H1 (cell line): ENCODE measurements around the gene SCN8A. TPM values are rescaled to one million over a fixed set of nuclear protein-coding genes. Genes with fewer than 3 reads are reported as not detected.

ENCODE experiments used
- CBX8 ChIP-seq: fragments of 300-800, 300-1000 bp; sonication (generic); IDR thresholded peaks from 2 replicates; pipeline ENCODE4 v1.7.1; 2016; ENCODE audit warnings: low read depth, low read length, borderline replicate concordance
- CHD1 ChIP-seq: IDR thresholded peaks from 2 replicates; pipeline ENCODE4 v1.6.1; 2012; ENCODE audit warnings: low read depth, low read length, improper control_type of control experiment
- CHD2 ChIP-seq: IDR thresholded peaks from 2 replicates; pipeline ENCODE4 v1.6.1; 2012; ENCODE audit warnings: low read length, improper control_type of control experiment
- EZH2 ChIP-seq: fragments of 200-600 bp; sonication (generic); IDR thresholded peaks from 2 replicates; pipeline ENCODE4 v1.7.1; 2012; ENCODE audit warnings: low read depth, mild to moderate bottlenecking, moderate library complexity, low read length, inconsistent platforms; ENCODE audit not compliant: severe bottlenecking
- FOSL1 ChIP-seq: IDR thresholded peaks from 2 replicates; pipeline ENCODE4 v1.6.1; 2011; ENCODE audit warnings: mild to moderate bottlenecking, low read depth, low read length, moderate library complexity; ENCODE audit not compliant: insufficient read depth
- HDAC6 ChIP-seq: IDR thresholded peaks from one replicate; pipeline ENCODE4 v1.7.1; 2012; ENCODE audit warnings: low read depth, mild to moderate bottlenecking, inconsistent platforms, low read length, moderate library complexity
- KDM4A ChIP-seq: IDR thresholded peaks from one replicate; pipeline ENCODE4 v1.7.1; 2012; ENCODE audit warnings: low read depth, mild to moderate bottlenecking, moderate library complexity, low read length, inconsistent platforms; ENCODE audit not compliant: severe bottlenecking
- MAFK ChIP-seq: IDR thresholded peaks from 2 replicates; pipeline ENCODE4 v1.6.1; 2012; ENCODE audit warnings: low read depth, mild to moderate bottlenecking, improper control_type of control experiment, low read length
- MAX ChIP-seq: IDR thresholded peaks from 2 replicates; pipeline ENCODE4 v1.6.1; 2012; ENCODE audit warnings: inconsistent platforms
- PHF8 ChIP-seq: fragments of 200-600 bp; sonication (generic); conservative IDR thresholded peaks from 2 replicates; pipeline ENCODE4 v1.7.1; 2012; ENCODE audit warnings: low read depth, mild to moderate bottlenecking, inconsistent platforms, low read length, moderate library complexity
- POLR2AphosphoS5 ChIP-seq: IDR thresholded peaks from 2 replicates; pipeline ENCODE4 v1.6.1; 2011; ENCODE audit warnings: low read depth, low read length
- RXRA ChIP-seq: IDR thresholded peaks from 2 replicates; pipeline ENCODE4 v1.6.1; 2011; ENCODE audit warnings: low read depth, mild to moderate bottlenecking, low read length, moderate library complexity; ENCODE audit not compliant: insufficient read depth
- SIN3A ChIP-seq, 2 experiments: IDR thresholded peaks in 1 of 2; conservative IDR thresholded peaks in 1 of 2; 2 replicates each; pipeline ENCODE4 v1.6.1; 2011 to 2012; ENCODE audit warnings: low read length in 2 of 2, improper control_type of control experiment in 1 of 2, low read depth in 1 of 2, mild to moderate bottlenecking in 1 of 2
- SIRT6 ChIP-seq: IDR thresholded peaks from one replicate; pipeline ENCODE4 v1.7.1; 2012; ENCODE audit warnings: low read length, inconsistent platforms
- SP4 ChIP-seq: IDR thresholded peaks from 2 replicates; pipeline ENCODE4 v1.6.1; 2012; ENCODE audit warnings: low read length, inconsistent platforms
- SRF ChIP-seq: IDR thresholded peaks from 2 replicates; pipeline ENCODE4 v1.6.1; 2011; ENCODE audit warnings: mild to moderate bottlenecking, low read depth, low read length, moderate library complexity
- TAF1 ChIP-seq: IDR thresholded peaks from 2 replicates; pipeline ENCODE4 v1.6.1; 2011; ENCODE audit warnings: mild to moderate bottlenecking, low read depth, low read length
- TEAD4 ChIP-seq: IDR thresholded peaks from 2 replicates; pipeline ENCODE4 v1.6.1; 2012; ENCODE audit warnings: low read depth, low read length, inconsistent platforms, mixed read lengths
- ZNF274 ChIP-seq: IDR thresholded peaks from 2 replicates; pipeline ENCODE4 v1.7.0; 2012; ENCODE audit warnings: low read length, borderline replicate concordance; ENCODE audit errors: extremely low read depth
- polyA plus RNA-seq, 7 experiments: library from polyadenylated mRNA; depleted of rRNA in 3 of 7; stranded (reverse) in 5 of 7; unstranded in 2 of 7; fragments of >200 nt in 5 of 7; fragments of 200-250 nt in 2 of 7; gene quantifications; 1 replicate in 5 of 7; 2 replicates in 1 of 7; 4 replicates in 1 of 7; pipeline versions ENCODE4 v1.2.1 to v1.2.3, GENCODE V29; 2011 to 2013; ENCODE audit warnings: missing spikeins in 2 of 7, mixed read lengths in 2 of 7
- total RNA-seq: library from RNA; stranded (reverse); fragmentation: NEBNext Ultra II Directional; extraction: Animal tissue kit (Norgen Biotek cat#: 25700); gene quantifications from 2 replicates; pipeline ENCODE4 v1.2.1, GENCODE V29; 2021
- TF ChIP-seq, protein P1 (sequence below): IDR thresholded peaks from 2 replicates; pipeline ENCODE4 v1.6.1; 2011; ENCODE audit warnings: low read depth, mild to moderate bottlenecking, low read length; ENCODE audit not compliant: insufficient read depth

Gene SCN8A
- total and polyA plus RNA-seq, 2 of the 8 experiments (the other 6 are each of a cell fraction or from before 2014, with no cell fraction given) = 6.3 to 10.7 TPM

DNA sequence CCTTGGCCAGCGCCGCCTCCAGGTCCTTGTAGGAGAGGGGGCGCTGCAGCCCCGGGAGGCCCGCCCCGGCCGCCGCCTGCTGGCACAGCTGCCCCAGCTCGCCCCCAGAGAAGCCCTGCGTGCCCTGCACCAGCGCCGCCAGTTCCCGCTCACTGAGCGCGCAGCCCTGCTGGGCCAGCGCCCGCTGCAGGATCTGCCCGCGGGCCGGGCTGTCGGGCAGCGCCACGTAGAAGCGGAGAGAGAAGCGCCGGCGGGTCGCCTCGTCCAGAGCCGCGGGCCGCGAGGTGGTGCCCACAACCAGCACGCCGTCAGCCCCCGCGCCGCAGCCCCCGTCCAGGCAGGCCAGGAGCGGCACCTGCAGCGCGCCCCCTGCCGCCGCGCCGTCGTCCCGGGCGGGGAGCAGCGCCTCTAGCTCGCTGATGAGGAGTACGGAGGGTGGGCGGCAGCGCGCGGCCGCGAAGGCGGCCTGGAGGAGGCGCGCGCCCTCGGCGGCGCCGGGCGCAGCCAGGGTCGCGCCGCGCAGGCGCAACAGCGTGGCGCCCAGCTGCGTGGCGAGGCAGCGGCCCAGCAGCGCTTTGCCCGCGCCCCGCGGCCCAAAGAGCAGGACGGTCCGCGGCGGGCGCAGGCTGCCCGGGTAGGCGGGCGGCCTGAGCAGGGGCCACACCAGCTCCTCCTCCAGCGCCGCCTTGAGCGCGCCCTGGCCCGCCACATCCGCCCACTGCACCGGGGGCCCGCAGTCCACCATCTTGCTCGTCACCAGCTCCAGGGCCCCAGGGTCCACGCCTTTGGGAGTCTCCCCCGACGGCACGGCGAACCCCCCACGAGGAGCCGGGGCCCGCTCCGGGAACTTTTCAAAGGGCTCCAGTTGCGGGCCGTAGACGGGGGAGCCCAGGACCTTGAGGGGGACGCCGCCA is 229.8 kb downstream of the SCN8A start (continued):
- TF ChIP-seq MAFK (no peak), TAF1 (no peak), POLR2AphosphoS5 (no peak), CHD2 (no peak), CBX8 (no peak), KDM4A (peak; percentile 67), RXRA (no peak), SRF (no peak), ZNF274 (no peak), SP4 (no peak), SIN3A (conservative IDR thresholded peaks at IDR 0.05 in 1 of 2, IDR thresholded peaks at IDR 0.05 in 1 of 2; ENCODE audit: low read depth in 1 of 2, low read length in 2 of 2) (peak in 1 of 2 experiments; percentile 14; a peak in 1 of 4 replicates), MAX (peak; percentile 26; the same call in 1 of the 2 replicates), TEAD4 (no peak), SIRT6 (no peak), FOSL1 (no peak), EZH2 (peak; percentile 46), PHF8 (peak; percentile 48), CHD1 (no peak), HDAC6 (peak; percentile 37)
- TF ChIP-seq, protein P1, sequence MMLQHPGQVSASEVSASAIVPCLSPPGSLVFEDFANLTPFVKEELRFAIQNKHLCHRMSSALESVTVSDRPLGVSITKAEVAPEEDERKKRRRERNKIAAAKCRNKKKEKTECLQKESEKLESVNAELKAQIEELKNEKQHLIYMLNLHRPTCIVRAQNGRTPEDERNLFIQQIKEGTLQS = no peak
